Panc1 (cell line): ENCODE results near the gene DYNAP.

Source experiments
- CTCF ChIP-seq: fragments of 450-650 bp; IDR thresholded peaks from 2 replicates; pipeline ENCODE4 v1.5.1; 2017; ENCODE audit warnings: mild to moderate bottlenecking
- POLR2AphosphoS5 ChIP-seq: IDR thresholded peaks from 2 replicates; pipeline ENCODE4 v1.6.1; 2012; ENCODE audit warnings: mild to moderate bottlenecking, low read depth, low read length, moderate library complexity
- SIN3A ChIP-seq: IDR thresholded peaks from 2 replicates; pipeline ENCODE4 v1.6.1; 2012; ENCODE audit warnings: low read depth, mild to moderate bottlenecking, low read length, moderate library complexity, borderline replicate concordance; ENCODE audit not compliant: insufficient read depth
- TCF7L2 ChIP-seq: IDR thresholded peaks from 2 replicates; pipeline ENCODE4 v1.6.1; 2011; ENCODE audit warnings: mild to moderate bottlenecking, low read depth, low read length, inconsistent platforms

- peak; percentile 30; the same call in 1 of the 2 replicates for TF ChIP-seq CTCF
- TF ChIP-seq SIN3A, result no peak
- no peak for TF ChIP-seq POLR2AphosphoS5
- TF ChIP-seq TCF7L2, result no peak
Observed at GRCh38 chr18:54647176-54647575, 56.1 kb downstream of the DYNAP start.
